ENCODE data around the gene APOB. TPM values are rescaled to one million over a fixed set of nuclear protein-coding genes. Genes with fewer than 3 reads are reported as not detected.

APOB gene
- total RNA-seq, 2 experiments from 2014 or later: not detected

DNA sequence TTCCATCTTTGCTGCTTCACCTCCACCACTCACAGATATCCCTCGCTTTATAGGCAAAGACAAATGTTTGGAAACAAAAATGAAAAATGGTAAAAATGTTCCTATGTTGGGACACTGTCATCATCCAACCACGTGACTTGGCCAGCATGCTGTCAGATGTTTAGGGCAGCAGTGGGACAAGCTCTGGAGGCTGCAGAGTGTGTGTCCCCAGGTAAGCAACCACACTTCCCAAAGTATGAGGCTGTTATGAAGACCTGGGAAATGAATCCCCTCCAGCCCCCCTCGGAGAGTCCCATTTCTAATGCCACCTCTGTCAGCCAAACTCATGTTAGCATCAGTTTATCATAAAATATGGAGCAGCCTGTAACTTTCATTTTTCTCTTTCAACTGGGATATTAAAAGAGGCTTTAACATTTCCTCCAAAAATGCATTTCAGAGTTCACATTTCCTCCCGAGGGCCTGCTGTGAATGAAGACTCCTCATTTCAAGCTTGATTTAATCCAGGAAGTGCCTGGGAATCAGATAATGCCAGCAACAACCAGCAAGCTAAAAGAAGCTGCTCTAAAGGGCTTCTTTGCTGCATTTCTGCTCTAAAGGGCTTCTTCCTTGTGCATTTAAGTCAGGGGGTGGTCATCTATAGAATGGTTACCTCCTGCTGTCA is 66.2 kb downstream of the APOB start:
- intact Hi-C loops (cut with micrococcal nuclease): no loop called here

DNA sequence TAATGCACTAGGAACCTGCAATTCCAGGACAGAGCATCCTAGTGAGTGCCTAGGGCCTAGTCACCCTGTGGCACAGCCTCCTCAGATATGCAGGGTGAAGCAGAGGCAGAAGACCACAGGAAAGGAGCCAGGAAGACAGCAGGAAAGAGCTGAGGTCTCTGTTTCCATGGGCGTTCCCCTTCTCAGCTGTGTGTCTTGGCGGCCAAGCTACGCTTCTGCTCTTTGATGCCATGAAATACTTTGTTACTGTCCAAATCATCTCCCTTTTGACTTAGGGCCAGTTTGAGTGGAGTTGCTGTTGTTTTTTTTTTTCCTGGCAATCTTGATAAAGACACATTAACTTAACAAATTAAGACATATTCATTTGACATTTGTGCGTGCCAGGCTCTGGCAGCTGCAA is 67.3 kb downstream of the APOB start:
- Mint-ChIP-seq H3K27me3 (peaks cover 4% of the 10 kb centered on the region), H3K4me1 (ENCODE audit: low read depth) (no peaks in the 10 kb centered on the region), H3K27ac (no peak overlapping the region), H3K9me3 (no peaks in the 10 kb centered on the region), H3K4me3 (no peak overlapping the region), H3K36me3 (ENCODE audit: low read depth) (no peaks in the 10 kb centered on the region)
- intact Hi-C loops (cut with micrococcal nuclease): no loop called here
- ChIA-PET POLR2A (interaction anchor here (0.6 kb wide), 1 partner anchor 873 kb away, joined by 3 read pairs; no protein-coding TSS in a partner anchor), CTCF (interaction anchor here (1.1 to 1.2 kb wide), 2 partner anchors 13 to 315 kb away, joined by 3 to 4 read pairs; no protein-coding TSS in a partner anchor)
- no peak for DNase-seq
- TF ChIP-seq, protein P1, sequence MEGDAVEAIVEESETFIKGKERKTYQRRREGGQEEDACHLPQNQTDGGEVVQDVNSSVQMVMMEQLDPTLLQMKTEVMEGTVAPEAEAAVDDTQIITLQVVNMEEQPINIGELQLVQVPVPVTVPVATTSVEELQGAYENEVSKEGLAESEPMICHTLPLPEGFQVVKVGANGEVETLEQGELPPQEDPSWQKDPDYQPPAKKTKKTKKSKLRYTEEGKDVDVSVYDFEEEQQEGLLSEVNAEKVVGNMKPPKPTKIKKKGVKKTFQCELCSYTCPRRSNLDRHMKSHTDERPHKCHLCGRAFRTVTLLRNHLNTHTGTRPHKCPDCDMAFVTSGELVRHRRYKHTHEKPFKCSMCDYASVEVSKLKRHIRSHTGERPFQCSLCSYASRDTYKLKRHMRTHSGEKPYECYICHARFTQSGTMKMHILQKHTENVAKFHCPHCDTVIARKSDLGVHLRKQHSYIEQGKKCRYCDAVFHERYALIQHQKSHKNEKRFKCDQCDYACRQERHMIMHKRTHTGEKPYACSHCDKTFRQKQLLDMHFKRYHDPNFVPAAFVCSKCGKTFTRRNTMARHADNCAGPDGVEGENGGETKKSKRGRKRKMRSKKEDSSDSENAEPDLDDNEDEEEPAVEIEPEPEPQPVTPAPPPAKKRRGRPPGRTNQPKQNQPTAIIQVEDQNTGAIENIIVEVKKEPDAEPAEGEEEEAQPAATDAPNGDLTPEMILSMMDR (IDR thresholded peaks at IDR 0.05): no peak
- no peak for ATAC-seq

More for the DNA sequence above, 66.2 kb downstream of the APOB start:
- ChIA-PET POLR2A (no interaction called here), CTCF (interaction anchor here (1.1 to 1.6 kb wide), 2 partner anchors 14 to 16 kb away, joined by 3 to 4 read pairs; no protein-coding TSS in a partner anchor)
- Mint-ChIP-seq H3K9me3 (no peaks in the 10 kb centered on the region), H3K27me3 (peaks cover 6% of the 10 kb centered on the region), H3K4me3 (no peak overlapping the region), H3K4me1 (ENCODE audit: low read depth) (no peaks in the 10 kb centered on the region), H3K27ac (no peak overlapping the region), H3K36me3 (ENCODE audit: low read depth) (no peaks in the 10 kb centered on the region)
- no peak for ATAC-seq
- no peak for DNase-seq
- TF ChIP-seq, protein P1 (IDR thresholded peaks at IDR 0.05): no peak

DNA sequence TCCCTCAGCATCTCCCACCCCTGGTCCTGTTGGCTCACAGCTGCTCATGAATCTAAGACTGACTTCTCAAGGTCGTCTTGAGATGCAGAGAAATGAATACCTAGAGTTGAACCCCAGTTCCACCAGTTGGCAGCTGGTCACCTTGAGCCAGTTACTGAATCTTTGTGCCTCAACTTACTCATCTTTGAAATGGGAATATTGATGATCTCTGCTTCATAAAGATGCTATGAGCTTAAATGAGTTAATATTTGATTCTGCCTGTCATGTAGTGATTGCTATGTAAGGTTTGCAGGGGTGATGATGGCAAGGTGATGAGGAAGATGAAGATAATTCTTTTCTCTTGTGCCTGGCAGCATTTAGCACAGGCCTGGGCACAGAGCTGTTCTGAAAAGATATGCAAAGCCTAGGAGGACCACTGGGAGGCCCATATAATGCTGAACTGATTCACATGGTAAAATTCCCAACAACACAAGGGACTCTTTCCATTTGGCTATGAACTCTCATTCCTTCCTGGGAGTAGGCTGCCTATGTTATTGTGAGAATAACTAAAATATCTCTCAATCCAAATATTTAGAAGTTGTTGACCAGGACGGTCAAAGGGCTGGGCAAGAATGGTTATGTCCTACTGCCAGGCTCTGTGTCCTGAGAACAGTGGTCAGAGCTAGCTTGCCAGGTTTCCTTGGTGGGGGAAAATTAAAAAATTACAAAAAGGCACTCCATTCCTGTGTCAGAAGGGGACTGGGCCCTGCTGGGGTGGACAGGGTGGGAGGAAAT is 70.9 kb downstream of the APOB start:
- ChIA-PET CTCF (interaction anchor here (0.7 to 1.6 kb wide), 2 partner anchors 9 to 311 kb away, joined by 3 to 6 read pairs; no protein-coding TSS in a partner anchor), POLR2A (interaction anchor here (1.0 to 1.5 kb wide), 2 partner anchors 9 to 17 kb away, joined by 3 read pairs; no protein-coding TSS in a partner anchor)
- H3K27ac Mint-ChIP-seq: no peak overlapping the region
- DNase-seq (no peak), ATAC-seq (no peak)
- no peaks in the 10 kb centered on the region for H3K9me3 Mint-ChIP-seq
- H3K36me3 Mint-ChIP-seq (ENCODE audit: low read depth): no peaks in the 10 kb centered on the region
- no peaks in the 10 kb centered on the region for H3K27me3 Mint-ChIP-seq
- TF ChIP-seq, protein P1 (IDR thresholded peaks at IDR 0.05): no peak
- H3K4me3 Mint-ChIP-seq: no peak overlapping the region
- no peaks in the 10 kb centered on the region for H3K4me1 Mint-ChIP-seq (ENCODE audit: low read depth)
- intact Hi-C loops (cut with micrococcal nuclease): no loop called here

DNA sequence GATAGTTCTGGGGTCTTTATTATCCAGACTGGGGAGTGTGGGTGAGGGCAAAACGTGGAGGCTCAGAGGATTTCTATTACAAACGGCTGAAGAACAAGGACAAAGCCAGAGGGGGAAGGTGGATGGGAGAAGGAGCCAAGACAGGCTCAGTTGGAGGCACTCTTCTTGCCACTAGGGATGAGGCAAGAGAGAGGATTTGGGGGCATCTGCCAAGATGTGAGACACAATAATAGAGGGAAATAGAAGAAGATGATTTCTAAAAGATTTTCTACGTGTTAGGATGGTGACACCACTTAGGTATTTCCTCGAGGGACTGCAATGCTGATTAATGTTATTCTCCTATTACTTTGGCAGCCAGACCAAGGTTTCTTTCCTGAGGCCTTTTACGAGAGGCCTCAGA is 71.8 kb downstream of the APOB start:
- Mint-ChIP-seq H3K27me3 (no peaks in the 10 kb centered on the region), H3K27ac (no peak overlapping the region), H3K4me1 (ENCODE audit: low read depth) (no peaks in the 10 kb centered on the region), H3K36me3 (ENCODE audit: low read depth) (no peaks in the 10 kb centered on the region), H3K4me3 (no peak overlapping the region), H3K9me3 (no peaks in the 10 kb centered on the region)
- DNase-seq (no peak), ATAC-seq (no peak)
- intact Hi-C loops (cut with micrococcal nuclease): no loop called here
- POLR2A ChIA-PET: no interaction called here
- TF ChIP-seq, protein P1 (IDR thresholded peaks at IDR 0.05): no peak
- CTCF ChIA-PET: no interaction called here

DNA sequence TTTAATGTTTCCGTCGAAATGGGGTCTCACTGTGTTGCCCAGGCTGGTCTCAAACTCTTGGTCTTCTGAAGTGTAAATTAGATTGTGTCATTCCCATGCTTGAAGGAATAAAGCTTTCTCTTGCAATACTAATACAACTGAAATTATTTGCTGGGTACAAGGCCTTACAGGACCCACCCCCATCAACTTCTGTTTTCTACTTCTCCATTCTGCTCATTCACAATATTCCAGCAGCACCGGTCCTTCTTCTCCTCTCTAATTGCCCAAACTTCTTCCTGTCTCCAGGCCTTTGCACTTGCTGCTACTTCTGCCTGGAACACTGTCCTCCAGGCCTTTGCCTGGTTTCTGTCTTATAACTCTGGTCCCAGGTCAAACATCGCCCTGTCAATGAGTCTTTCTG is 73.8 kb downstream of the APOB start:
- intact Hi-C loops (cut with micrococcal nuclease): no loop called here
- H3K27me3 Mint-ChIP-seq: no peaks in the 10 kb centered on the region
- H3K27ac Mint-ChIP-seq: no peak overlapping the region
- no peak overlapping the region for H3K4me3 Mint-ChIP-seq
- ChIA-PET CTCF (interaction anchor here (0.9 to 1.7 kb wide), 4 partner anchors 72 to 327 kb away, joined by 3 to 8 read pairs (median 3); no protein-coding TSS in a partner anchor), POLR2A (no interaction called here)
- ATAC-seq (no peak), DNase-seq (no peak)
- no peaks in the 10 kb centered on the region for H3K9me3 Mint-ChIP-seq
- no peaks in the 10 kb centered on the region for H3K4me1 Mint-ChIP-seq (ENCODE audit: low read depth)
- H3K36me3 Mint-ChIP-seq (ENCODE audit: low read depth): no peaks in the 10 kb centered on the region
- TF ChIP-seq, protein P1 (IDR thresholded peaks at IDR 0.05): no peak
